A673 (cell line): ENCODE data around the gene ESRRA.

Experiments used
- CTCF ChIP-seq: fragments of 300-800, 200-600 bp; sonication (generic); conservative IDR thresholded peaks from 2 replicates; pipeline ENCODE4 v1.5.1; 2017; ENCODE audit warnings: low read depth, mild to moderate bottlenecking, antibody characterized with exemption, low read length, moderate library complexity, mixed read lengths
- EZH2 ChIP-seq: fragments of 200-600 bp; sonication (generic); IDR thresholded peaks from 2 replicates; pipeline ENCODE4 v1.6.1; 2017; ENCODE audit warnings: borderline replicate concordance, low read depth, mild to moderate bottlenecking, mixed read lengths, antibody characterized with exemption, low read length; ENCODE audit not compliant: poor library complexity, severe bottlenecking

- no peak for TF ChIP-seq CTCF
- no peak for TF ChIP-seq EZH2
Measured at GRCh38 chr11:64261556-64262080, 43.7 kb upstream of the ESRRA start.
